WERI-Rb-1 (cell line): Measurements from ENCODE around the gene DIO3.

Experiments used
- DNase-seq: peaks from one replicate; pipeline ENCODE4 v3.0.0-alpha.2; 2020
- H3K27ac ChIP-seq: fragments of 250-450 bp; sonication (Bioruptor Pico); 2 replicates; pipeline ENCODE4 v1.5.1; 2020; ENCODE audit warnings: mild to moderate bottlenecking, moderate library complexity
- H3K27me3 ChIP-seq: fragments of 250-450 bp; sonication (Bioruptor Pico); 2 replicates; pipeline ENCODE4 v1.5.1; 2021; ENCODE audit warnings: mild to moderate bottlenecking, low read depth, moderate library complexity; ENCODE audit not compliant: insufficient read depth, severe bottlenecking
- H3K36me3 ChIP-seq: fragments of 250-450 bp; sonication (Bioruptor Pico); 2 replicates; pipeline ENCODE4 v1.5.1; 2020; ENCODE audit warnings: mild to moderate bottlenecking, moderate library complexity
- H3K4me3 ChIP-seq: 2 replicates; pipeline ENCODE4 v1.5.1; 2011; ENCODE audit warnings: low read depth, mild to moderate bottlenecking, control low read depth, low read length
- H3K9me3 ChIP-seq: fragments of 250-450 bp; sonication (Bioruptor Pico); 2 replicates; pipeline ENCODE4 v1.5.1; 2021; ENCODE audit warnings: mild to moderate bottlenecking, moderate library complexity; ENCODE audit not compliant: severe bottlenecking
- CTCF ChIP-seq: IDR thresholded peaks from 2 replicates; pipeline ENCODE4 v1.5.1; 2011; ENCODE audit warnings: low read depth, mild to moderate bottlenecking, control low read depth, inconsistent platforms, low read length

The DIO3 gene

GRCh38 chr14:101559250-101559623, 2.1 kb upstream of the DIO3 start:
- Histone ChIP-seq H3K27ac (no peak overlapping the region), H3K4me3 (no peak overlapping the region), H3K9me3 (peaks cover 11% of the 10 kb centered on the region), H3K36me3 (no peaks in the 10 kb centered on the region), H3K27me3 (peaks cover 91% of the 10 kb centered on the region)
- TF ChIP-seq CTCF: no peak
- no peak for DNase-seq

GRCh38 chr14:101559624-101560533, 1.4 kb upstream of the DIO3 start:
- no peak overlapping the region for H3K27ac ChIP-seq
- TF ChIP-seq CTCF: peak; percentile 57
- peaks cover 91% of the 10 kb centered on the region for H3K27me3 ChIP-seq
- no peak overlapping the region for H3K4me3 ChIP-seq
- DNase-seq: no peak
- no peaks in the 10 kb centered on the region for H3K36me3 ChIP-seq
- peaks cover 11% of the 10 kb centered on the region for H3K9me3 ChIP-seq

GRCh38 chr14:101560534-101561113, 671 bp upstream of the DIO3 start:
- DNase-seq: no peak
- H3K27me3 ChIP-seq: peaks cover 91% of the 10 kb centered on the region
- no peak for TF ChIP-seq CTCF
- H3K4me3 ChIP-seq: no peak overlapping the region
- H3K27ac ChIP-seq: no peak overlapping the region
- peaks cover 11% of the 10 kb centered on the region for H3K9me3 ChIP-seq
- no peaks in the 10 kb centered on the region for H3K36me3 ChIP-seq

GRCh38 chr14:101561897-101562490, 699 bp downstream of the DIO3 start:
- no peak overlapping the region for H3K4me3 ChIP-seq
- H3K27me3 ChIP-seq: peaks cover 91% of the 10 kb centered on the region
- H3K27ac ChIP-seq: no peak overlapping the region
- no peak for DNase-seq
- peaks cover 11% of the 10 kb centered on the region for H3K9me3 ChIP-seq
- H3K36me3 ChIP-seq: no peaks in the 10 kb centered on the region
- TF ChIP-seq CTCF: no peak

- Histone ChIP-seq H3K27me3 (peaks cover 91% of the 10 kb centered on the region), H3K4me3 (no peak overlapping the region), H3K27ac (no peak overlapping the region), H3K9me3 (peaks cover 11% of the 10 kb centered on the region), H3K36me3 (no peaks in the 10 kb centered on the region)
- no peak for DNase-seq
- TF ChIP-seq CTCF: no peak
Observed at GRCh38 chr14:101562659-101563351, 1.5 kb downstream of the DIO3 start.
